C1 segment of cervical spinal cord (tissue), 14 donors: ENCODE measurements around the gene CLINT1.
A peak's percentile ranks its signal among the peaks of the same experiment; 100 is the strongest.

Experiments used
- DNase-seq, 14 donors: peaks; one replicate each; lab custom pipeline; 2025; lab: John Stamatoyannopoulos, UW

The CLINT1 gene

GRCh38 chr5:157761690-157762621, 97.0 kb downstream of the CLINT1 start:
- peak in 3 of 14 donors; percentile 2 to 39 (median 6) for DNase-seq

- no peak for DNase-seq
These were observed 100.2 kb downstream of the CLINT1 start for GRCh38 chr5:157758706-157759105.

GRCh38 chr5:157756122-157756521, 102.8 kb downstream of the CLINT1 start:
- no peak for DNase-seq

GRCh38 chr5:157750320-157750719, 108.6 kb downstream of the CLINT1 start:
- DNase-seq = no peak

GRCh38 chr5:157749462-157749799, 109.5 kb downstream of the CLINT1 start:
- DNase-seq = no peak

GRCh38 chr5:157748760-157749461, 110.0 kb downstream of the CLINT1 start:
- no peak for DNase-seq

- DNase-seq = no peak
These were observed 110.9 kb downstream of the CLINT1 start for GRCh38 chr5:157747766-157748700.

GRCh38 chr5:157747173-157747740, 111.7 kb downstream of the CLINT1 start:
- DNase-seq = no peak

GRCh38 chr5:157745041-157745456, 113.9 kb downstream of the CLINT1 start:
- peak in 2 of 14 donors; percentile 1 to 60 for DNase-seq

- peak in 4 of 14 donors; percentile 5 to 56 (median 40) for DNase-seq
These were observed 114.6 kb downstream of the CLINT1 start for GRCh38 chr5:157744051-157745011.

- DNase-seq = peak; percentile 36 to 92 (median 78)
These were observed 115.5 kb downstream of the CLINT1 start, which contains the start of gene LSM11 for GRCh38 chr5:157743163-157744050. TSS of gene LSM11 (plus strand) at chr5:157743712. CDS start at chr5:157743751, 39 bp downstream.

GRCh38 chr5:157741131-157741530, 117.8 kb downstream of the CLINT1 start:
- DNase-seq = no peak

GRCh38 chr5:157740229-157740610, 118.7 kb downstream of the CLINT1 start:
- no peak for DNase-seq

GRCh38 chr5:157739388-157740228, 119.3 kb downstream of the CLINT1 start:
- DNase-seq = no peak

- no peak for DNase-seq
These were observed 123.0 kb downstream of the CLINT1 start for GRCh38 chr5:157735991-157736390.
